PC-9 (cell line): Measurements from ENCODE around the gene RIPPLY2.

ENCODE experiments used
- EZH2 ChIP-seq: fragments of 200-600 bp; sonication (generic); IDR thresholded peaks from 2 replicates; pipeline ENCODE4 v1.8.0; 2017; ENCODE audit warnings: antibody characterized with exemption, low read depth
- TF ChIP-seq, protein P1 (sequence below): fragments of 200-600 bp; sonication (generic); conservative IDR thresholded peaks from 2 replicates; pipeline ENCODE4 v1.6.1; 2017; ENCODE audit warnings: mixed run types, antibody characterized with exemption, mild to moderate bottlenecking, moderate library complexity

GRCh38 chr6:83875843-83876242 is 22.7 kb downstream of the RIPPLY2 start:
- TF ChIP-seq, protein P1, sequence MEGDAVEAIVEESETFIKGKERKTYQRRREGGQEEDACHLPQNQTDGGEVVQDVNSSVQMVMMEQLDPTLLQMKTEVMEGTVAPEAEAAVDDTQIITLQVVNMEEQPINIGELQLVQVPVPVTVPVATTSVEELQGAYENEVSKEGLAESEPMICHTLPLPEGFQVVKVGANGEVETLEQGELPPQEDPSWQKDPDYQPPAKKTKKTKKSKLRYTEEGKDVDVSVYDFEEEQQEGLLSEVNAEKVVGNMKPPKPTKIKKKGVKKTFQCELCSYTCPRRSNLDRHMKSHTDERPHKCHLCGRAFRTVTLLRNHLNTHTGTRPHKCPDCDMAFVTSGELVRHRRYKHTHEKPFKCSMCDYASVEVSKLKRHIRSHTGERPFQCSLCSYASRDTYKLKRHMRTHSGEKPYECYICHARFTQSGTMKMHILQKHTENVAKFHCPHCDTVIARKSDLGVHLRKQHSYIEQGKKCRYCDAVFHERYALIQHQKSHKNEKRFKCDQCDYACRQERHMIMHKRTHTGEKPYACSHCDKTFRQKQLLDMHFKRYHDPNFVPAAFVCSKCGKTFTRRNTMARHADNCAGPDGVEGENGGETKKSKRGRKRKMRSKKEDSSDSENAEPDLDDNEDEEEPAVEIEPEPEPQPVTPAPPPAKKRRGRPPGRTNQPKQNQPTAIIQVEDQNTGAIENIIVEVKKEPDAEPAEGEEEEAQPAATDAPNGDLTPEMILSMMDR = no peak
- TF ChIP-seq EZH2 = no peak
